ENCODE measurements around the gene CFD.
"Not testable (repeated sequence)": the region's sequence is repeated elsewhere in the genome, so short reads cannot be mapped to it uniquely, and the experiment has no call there.

DNA sequence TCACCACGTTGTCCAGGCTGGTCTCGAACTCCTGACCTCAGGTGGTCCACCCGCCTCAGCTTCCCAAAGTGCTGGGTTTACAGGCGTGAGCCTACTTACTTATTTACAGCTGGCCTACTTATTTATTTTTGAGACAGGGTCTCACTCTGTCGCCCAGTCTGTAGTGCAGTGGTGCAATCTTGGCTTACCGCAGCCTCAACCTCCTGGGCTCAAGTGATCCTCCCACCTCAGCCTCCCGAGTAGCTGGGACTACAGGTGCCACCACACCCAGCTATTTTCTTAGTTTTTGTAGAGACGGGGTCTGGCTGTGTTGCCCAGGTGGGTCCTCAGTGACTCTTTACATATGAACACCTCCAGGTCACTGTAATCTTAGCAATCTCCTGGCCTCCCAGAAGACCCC is 10.3 kb upstream of the CFD start:
- TF ChIP-seq CTCF (tag by site-specific recombination; IDR thresholded peaks at IDR 0.05); ZXDB (tag by site-specific recombination; IDR thresholded peaks at IDR 0.05); ZNF610 (tag by site-specific recombination; IDR thresholded peaks at IDR 0.05; ENCODE audit: borderline replicate concordance); KLF16 (tag by site-specific recombination; IDR thresholded peaks at IDR 0.05); ZNF791 (tag by site-specific recombination; IDR thresholded peaks at IDR 0.05); ZBTB7A (tag by site-specific recombination; IDR thresholded peaks at IDR 0.05; ENCODE audit: low read depth): not testable (repeated sequence)
